Loucy (cell line): ENCODE data around the gene NLRP11.

Experiments
- H2AFZ ChIP-seq: fragments of 200-600 bp; sonication (generic); 2 replicates; pipeline ENCODE4 v1.6.0; 2016; ENCODE audit warnings: antibody characterized with exemption, mild to moderate bottlenecking, low read length, moderate library complexity
- H3F3A ChIP-seq: fragments of 200-600 bp; 2 replicates; pipeline ENCODE4 v1.6.0; 2016; ENCODE audit warnings: antibody characterized with exemption, low read depth, mild to moderate bottlenecking
- H3K27me3 ChIP-seq: fragments of 200-600 bp; sonication (generic); 2 replicates; pipeline ENCODE4 v1.6.1; 2014; ENCODE audit warnings: low read length, mild to moderate bottlenecking; ENCODE audit not compliant: insufficient read depth, poor library complexity, severe bottlenecking
- H3K36me3 ChIP-seq: fragments of 200-600 bp; sonication (generic); 2 replicates; pipeline ENCODE4 v1.6.1; 2016; ENCODE audit warnings: low read length; ENCODE audit not compliant: insufficient read depth
- H3K4me1 ChIP-seq: fragments of 200-600 bp; sonication (generic); 2 replicates; pipeline ENCODE4 v1.5.1; 2014; ENCODE audit warnings: low read length, mild to moderate bottlenecking; ENCODE audit not compliant: insufficient read depth, poor library complexity, severe bottlenecking
- H3K4me2 ChIP-seq: fragments of 200-600 bp; sonication (generic); 2 replicates; pipeline ENCODE4 v1.6.0; 2014; ENCODE audit warnings: antibody characterized with exemption, low read length, low read depth, mild to moderate bottlenecking; ENCODE audit not compliant: poor library complexity, severe bottlenecking
- H3K4me3 ChIP-seq: fragments of 200-600 bp; sonication (generic); 2 replicates; pipeline ENCODE4 v1.5.1; 2014; ENCODE audit warnings: low read length, mild to moderate bottlenecking, mixed read lengths; ENCODE audit not compliant: poor library complexity, severe bottlenecking
- H3K79me2 ChIP-seq: fragments of 200-600 bp; sonication (generic); 2 replicates; pipeline ENCODE4 v1.6.1; 2014; ENCODE audit warnings: low read length; ENCODE audit not compliant: insufficient read depth
- H3K9ac ChIP-seq: fragments of 200-600 bp; sonication (generic); 2 replicates; pipeline ENCODE4 v1.6.0; 2014; ENCODE audit warnings: mild to moderate bottlenecking, low read depth, low read length, moderate library complexity; ENCODE audit not compliant: poor library complexity, severe bottlenecking
- H3K9me2 ChIP-seq: fragments of 200-600 bp; sonication (generic); replicated peaks from 2 replicates; pipeline ENCODE4 v1.6.1; 2016; ENCODE audit warnings: low read depth, low read length, mixed read lengths
- H3K9me3 ChIP-seq: fragments of 200-600 bp; sonication (generic); 2 replicates; pipeline ENCODE4 v1.6.1; 2014; ENCODE audit warnings: mild to moderate bottlenecking, antibody characterized with exemption, low read length, low read depth; ENCODE audit not compliant: insufficient read depth
- H4K20me1 ChIP-seq: fragments of 200-600 bp; sonication (generic); 2 replicates; pipeline ENCODE4 v1.6.0; 2014; ENCODE audit warnings: antibody characterized with exemption, low read length, mild to moderate bottlenecking; ENCODE audit not compliant: insufficient read depth, poor library complexity, severe bottlenecking
- CTCF ChIP-seq: fragments of 200-600 bp; sonication (generic); conservative IDR thresholded peaks from 2 replicates; pipeline ENCODE4 v1.5.1; 2014; ENCODE audit warnings: mild to moderate bottlenecking, antibody characterized with exemption, low read length
- EZH2phosphoT487 ChIP-seq: fragments of 200-600 bp; IDR thresholded peaks from 2 replicates; pipeline ENCODE4 v1.6.1; 2018; ENCODE audit warnings: antibody characterized with exemption, mild to moderate bottlenecking, moderate library complexity, borderline replicate concordance

NLRP11 gene

GRCh38 chr19:55858401-55858800, 26.6 kb upstream of the NLRP11 start:
- no peaks in the 10 kb centered on the region for H4K20me1 ChIP-seq
- H3K9me3 ChIP-seq = no peaks in the 10 kb centered on the region; the same call in 1 of the 2 replicates
- no peaks in the 10 kb centered on the region for H3K4me1 ChIP-seq
- H3K9me2 ChIP-seq = no peaks in the 10 kb centered on the region
- H3K4me2 ChIP-seq = no peak overlapping the region
- no peaks in the 10 kb centered on the region for H3K79me2 ChIP-seq
- TF ChIP-seq CTCF = no peak
- TF ChIP-seq EZH2phosphoT487 = no peak
- H3F3A ChIP-seq = no peaks in the 10 kb centered on the region
- no peak overlapping the region for H3K4me3 ChIP-seq
- H3K27me3 ChIP-seq = no peaks in the 10 kb centered on the region
- H3K36me3 ChIP-seq = no peaks in the 10 kb centered on the region
- no peak overlapping the region for H3K9ac ChIP-seq
- H2AFZ ChIP-seq = no peak overlapping the region

- TF ChIP-seq EZH2phosphoT487 (no peak), CTCF (no peak)
- Histone ChIP-seq H4K20me1 (no peaks in the 10 kb centered on the region), H3K27me3 (no peaks in the 10 kb centered on the region), H3K9me2 (no peaks in the 10 kb centered on the region), H3F3A (no peaks in the 10 kb centered on the region), H3K9ac (no peak overlapping the region), H2AFZ (no peak overlapping the region), H3K36me3 (no peaks in the 10 kb centered on the region), H3K4me2 (no peak overlapping the region), H3K79me2 (no peaks in the 10 kb centered on the region), H3K9me3 (no peaks in the 10 kb centered on the region; the same call in 1 of the 2 replicates), H3K4me3 (no peak overlapping the region), H3K4me1 (no peaks in the 10 kb centered on the region)
Observed at GRCh38 chr19:55857974-55858373, 26.2 kb upstream of the NLRP11 start.

GRCh38 chr19:55857149-55857548, 25.4 kb upstream of the NLRP11 start:
- no peaks in the 10 kb centered on the region for H3K36me3 ChIP-seq
- no peaks in the 10 kb centered on the region; the same call in 1 of the 2 replicates for H3K9me3 ChIP-seq
- no peaks in the 10 kb centered on the region for H3K4me1 ChIP-seq
- H3K79me2 ChIP-seq = no peaks in the 10 kb centered on the region
- H2AFZ ChIP-seq = no peak overlapping the region
- TF ChIP-seq CTCF = no peak
- no peak for TF ChIP-seq EZH2phosphoT487
- H4K20me1 ChIP-seq = no peaks in the 10 kb centered on the region
- H3K9me2 ChIP-seq = no peaks in the 10 kb centered on the region
- no peaks in the 10 kb centered on the region for H3K27me3 ChIP-seq
- H3K9ac ChIP-seq = no peak overlapping the region
- no peak overlapping the region for H3K4me3 ChIP-seq
- H3K4me2 ChIP-seq = no peak overlapping the region
- no peaks in the 10 kb centered on the region for H3F3A ChIP-seq
